Activated CD4-positive, CD25-positive, alpha-beta regulatory T cell treated with anti-CD3 and anti-CD28 coated beads, Interleukin-2, amount 50 U/mL, for 24 hours (primary cell): Measurements from ENCODE around the gene MAST3.

Experiments
- ATAC-seq, 2 donors: fragments of 150-1000 bp; cut with Tn5 transposase; one replicate each; pipeline ENCODE4 v1.10.0; 2021; ENCODE audit warnings: mild to moderate bottlenecking in 1 of 2, moderate library complexity in 1 of 2

Gene MAST3

GRCh38 chr19:18193388-18194180 lies 96.0 kb downstream of the MAST3 start:
- ATAC-seq: no peak

GRCh38 chr19:18194181-18194530 lies 96.6 kb downstream of the MAST3 start:
- ATAC-seq: no peak

- no peak for ATAC-seq
Observed at GRCh38 chr19:18194554-18195238, 97.1 kb downstream of the MAST3 start.

GRCh38 chr19:18196511-18196845 lies 98.9 kb downstream of the MAST3 start:
- ATAC-seq: no peak

- ATAC-seq: no peak
Observed at GRCh38 chr19:18197306-18197705, 99.7 kb downstream of the MAST3 start.

- ATAC-seq: no peak
Observed at GRCh38 chr19:18197941-18198340, 100.4 kb downstream of the MAST3 start.

- ATAC-seq: no peak
Observed at GRCh38 chr19:18198374-18198773, 100.8 kb downstream of the MAST3 start.
